Upper lobe of left lung (tissue), 6 donors: ENCODE results near the gene ASIP. TPM values are rescaled to one million over a fixed set of nuclear protein-coding genes. Genes with fewer than 3 reads are reported as not detected.

Source experiments
- ATAC-seq, 2 donors: fragments of 200-7000 bp; cut with Tn5 transposase; one replicate each; pipeline ENCODE4 v1.9.1; 2022; ENCODE audit warnings: mild to moderate bottlenecking in 2 of 2, moderate library complexity in 2 of 2; ENCODE audit not compliant: low FRiP score in 2 of 2
- DNase-seq, 2 donors: peaks; one replicate each; pipeline ENCODE4 v3.0.0-alpha.2; 2019 to 2020
- H3K27ac ChIP-seq, 4 donors: fragments of 200-600 bp; sonication (generic); one replicate each; pipeline ENCODE4 v1.5.1; 2016 to 2019
- H3K27me3 ChIP-seq, 4 donors: fragments of 200-600 bp; sonication (generic); one replicate each; pipeline ENCODE4 v1.5.1; 2017 to 2019
- H3K36me3 ChIP-seq, 4 donors: fragments of 200-600 bp; sonication (generic); one replicate each; pipeline ENCODE4 v1.5.1; 2016 to 2019
- H3K4me1 ChIP-seq, 4 donors: fragments of 200-600 bp; sonication (generic); one replicate each; pipeline ENCODE4 v1.5.1; 2018 to 2019
- H3K4me3 ChIP-seq, 4 donors: fragments of 200-600 bp; sonication (generic); one replicate each; pipeline ENCODE4 v1.5.1; 2017 to 2019; ENCODE audit warnings: mild to moderate bottlenecking in 2 of 4, moderate library complexity in 1 of 4
- H3K9me3 ChIP-seq, 4 donors: fragments of 200-600 bp; sonication (generic); one replicate each; pipeline ENCODE4 v1.5.1; 2018 to 2019
- EP300 ChIP-seq, 4 donors: sonication (generic); formaldehyde crosslinking; IDR thresholded peaks; one replicate each; pipeline ENCODE4 v1.5.1; 2017; ENCODE audit warnings: antibody characterized with exemption in 4 of 4, control low read depth in 2 of 4
- POLR2A ChIP-seq, 4 donors: fragments of 450-650 bp; IDR thresholded peaks; one replicate each; pipeline ENCODE4 v1.5.1; 2016 to 2017; ENCODE audit warnings: antibody characterized with exemption in 4 of 4, mild to moderate bottlenecking in 2 of 4
- POLR2AphosphoS5 ChIP-seq, 2 donors: sonication (generic); formaldehyde crosslinking; IDR thresholded peaks; one replicate each; pipeline ENCODE4 v1.5.1; 2017; ENCODE audit warnings: antibody characterized with exemption in 2 of 2
- WGBS, 2 donors: methylation state at CpG; one replicate each; pipeline ENCODE4 v1.1.5; 2017 to 2018; 5-methylcytosine and 5-hydroxymethylcytosine counted together
- total RNA-seq, 6 donors: library from RNA; depleted of rRNA in 4 of 6; stranded (reverse); fragments of >200 nt in 4 of 6; gene quantifications; one replicate each; pipeline versions ENCODE4 v1.1.0 to v1.2.1, GENCODE V29; 2016 to 2021
- TF ChIP-seq, protein P1 (sequence below), 6 experiments: fragments of 450-650 bp in 4 of 6; fragments of 200-600 bp in 2 of 6; sonication (generic) in 2 of 6; IDR thresholded peaks; one replicate each; pipeline ENCODE4 v1.5.1; 2016 to 2019; ENCODE audit warnings: antibody characterized with exemption in 6 of 6
- donor health status: DM: no; HTN: no; CAD: no; lungs with moderate emphysema.
- donor health status: DM: no; HTN: yes; CAD: no; lungs with severe emphysema.

Gene ASIP
- total RNA-seq, 6 donors from 2014 or later, result 0.47 to 0.54 TPM; not detected in 4

DNA sequence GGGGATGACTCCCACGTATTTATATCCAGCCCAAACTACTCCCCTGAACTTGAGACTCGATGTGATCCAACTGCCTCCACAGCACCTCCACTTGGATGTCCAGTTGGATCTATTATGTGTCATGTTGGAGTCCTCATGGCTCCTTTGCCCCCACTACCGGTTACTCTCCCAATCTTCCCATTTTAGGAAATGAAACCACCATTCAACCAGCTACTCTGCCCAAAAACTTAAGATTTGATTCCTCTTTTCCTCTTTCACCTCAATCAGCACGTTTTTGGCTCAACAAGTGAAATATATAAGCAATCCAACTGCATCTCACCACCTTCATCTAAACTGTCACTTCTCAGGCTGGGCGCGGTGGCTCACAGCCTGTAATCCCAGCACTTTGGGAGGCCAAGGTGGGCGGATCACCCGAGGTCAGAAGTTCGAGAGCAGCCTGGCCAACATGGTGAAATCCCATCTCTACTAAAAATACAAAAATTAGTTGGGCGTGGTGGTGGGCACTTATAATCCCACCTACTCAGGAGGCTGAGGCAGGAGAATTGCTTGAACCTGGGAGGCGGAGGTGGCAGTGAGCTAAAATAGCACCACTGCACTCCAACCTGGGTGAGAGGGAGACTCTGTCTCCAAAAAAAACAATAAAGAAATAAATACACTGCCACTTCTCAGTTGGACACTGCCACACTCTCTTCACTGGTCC, 58.5 kb downstream of the ASIP start:
- Histone ChIP-seq H3K9me3 (no peaks in the 10 kb centered on the region), H3K36me3 (peaks cover 0 to 2% (median 0%) of the 10 kb centered on the region in 4 donors), H3K27me3 (no peaks in the 10 kb centered on the region), H3K27ac (no peak overlapping the region), H3K4me1 (peaks cover 17 to 31% (median 26%) of the 10 kb centered on the region in 4 donors), H3K4me3 (no peak overlapping the region)
- ATAC-seq (no peak), DNase-seq (no peak)
- 80 to 84% methylated on average over 11 of the region's 11 CpGs for WGBS, 2 donors
- TF ChIP-seq, protein P1, sequence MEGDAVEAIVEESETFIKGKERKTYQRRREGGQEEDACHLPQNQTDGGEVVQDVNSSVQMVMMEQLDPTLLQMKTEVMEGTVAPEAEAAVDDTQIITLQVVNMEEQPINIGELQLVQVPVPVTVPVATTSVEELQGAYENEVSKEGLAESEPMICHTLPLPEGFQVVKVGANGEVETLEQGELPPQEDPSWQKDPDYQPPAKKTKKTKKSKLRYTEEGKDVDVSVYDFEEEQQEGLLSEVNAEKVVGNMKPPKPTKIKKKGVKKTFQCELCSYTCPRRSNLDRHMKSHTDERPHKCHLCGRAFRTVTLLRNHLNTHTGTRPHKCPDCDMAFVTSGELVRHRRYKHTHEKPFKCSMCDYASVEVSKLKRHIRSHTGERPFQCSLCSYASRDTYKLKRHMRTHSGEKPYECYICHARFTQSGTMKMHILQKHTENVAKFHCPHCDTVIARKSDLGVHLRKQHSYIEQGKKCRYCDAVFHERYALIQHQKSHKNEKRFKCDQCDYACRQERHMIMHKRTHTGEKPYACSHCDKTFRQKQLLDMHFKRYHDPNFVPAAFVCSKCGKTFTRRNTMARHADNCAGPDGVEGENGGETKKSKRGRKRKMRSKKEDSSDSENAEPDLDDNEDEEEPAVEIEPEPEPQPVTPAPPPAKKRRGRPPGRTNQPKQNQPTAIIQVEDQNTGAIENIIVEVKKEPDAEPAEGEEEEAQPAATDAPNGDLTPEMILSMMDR (IDR thresholded peaks at IDR 0.05), result no peak
- TF ChIP-seq EP300 (IDR thresholded peaks at IDR 0.05), result no peak
- TF ChIP-seq POLR2AphosphoS5 (IDR thresholded peaks at IDR 0.05), result no peak
- no peak for TF ChIP-seq POLR2A (IDR thresholded peaks at IDR 0.05)

DNA sequence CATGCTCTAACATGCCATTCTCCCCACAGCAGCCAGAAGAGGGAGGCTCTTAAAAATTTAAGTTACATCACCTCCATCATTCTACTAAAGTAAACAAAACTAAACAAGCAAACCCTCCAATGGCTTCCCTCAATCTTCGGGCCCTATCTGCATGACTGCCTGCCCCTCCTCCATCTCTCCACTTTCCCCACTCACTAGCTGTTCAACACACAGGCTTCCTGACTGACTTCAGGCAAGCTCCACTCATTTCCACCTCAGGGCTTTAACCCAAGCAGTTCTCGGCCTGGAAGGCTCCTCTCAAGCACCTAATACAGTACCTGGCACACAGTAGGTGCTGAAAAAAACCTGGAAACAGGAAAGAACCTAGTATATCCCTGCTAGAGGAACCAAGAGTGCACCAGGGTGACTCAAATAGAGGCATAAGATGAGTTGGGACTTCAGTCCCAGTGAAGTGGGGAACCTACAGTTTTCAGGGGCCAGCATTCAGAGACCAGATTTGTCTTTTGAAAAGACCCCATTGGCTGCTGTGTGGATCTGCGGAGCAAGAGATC, 59.1 kb downstream of the ASIP start:
- 77 to 89% methylated on average over 3 of the region's 3 CpGs for WGBS, 2 donors
- ATAC-seq, result no peak
- Histone ChIP-seq H3K27me3 (no peaks in the 10 kb centered on the region), H3K9me3 (no peaks in the 10 kb centered on the region), H3K4me1 (peaks cover 17 to 31% (median 26%) of the 10 kb centered on the region in 4 donors), H3K36me3 (no peaks in the 10 kb centered on the region), H3K27ac (no peak overlapping the region), H3K4me3 (no peak overlapping the region)
- DNase-seq, result peak in 1 of 2 donors; percentile 49
- no peak for TF ChIP-seq POLR2AphosphoS5 (IDR thresholded peaks at IDR 0.05)
- TF ChIP-seq, protein P1 (IDR thresholded peaks at IDR 0.05), result no peak
- no peak for TF ChIP-seq EP300 (IDR thresholded peaks at IDR 0.05)
- TF ChIP-seq POLR2A (IDR thresholded peaks at IDR 0.05), result no peak

DNA sequence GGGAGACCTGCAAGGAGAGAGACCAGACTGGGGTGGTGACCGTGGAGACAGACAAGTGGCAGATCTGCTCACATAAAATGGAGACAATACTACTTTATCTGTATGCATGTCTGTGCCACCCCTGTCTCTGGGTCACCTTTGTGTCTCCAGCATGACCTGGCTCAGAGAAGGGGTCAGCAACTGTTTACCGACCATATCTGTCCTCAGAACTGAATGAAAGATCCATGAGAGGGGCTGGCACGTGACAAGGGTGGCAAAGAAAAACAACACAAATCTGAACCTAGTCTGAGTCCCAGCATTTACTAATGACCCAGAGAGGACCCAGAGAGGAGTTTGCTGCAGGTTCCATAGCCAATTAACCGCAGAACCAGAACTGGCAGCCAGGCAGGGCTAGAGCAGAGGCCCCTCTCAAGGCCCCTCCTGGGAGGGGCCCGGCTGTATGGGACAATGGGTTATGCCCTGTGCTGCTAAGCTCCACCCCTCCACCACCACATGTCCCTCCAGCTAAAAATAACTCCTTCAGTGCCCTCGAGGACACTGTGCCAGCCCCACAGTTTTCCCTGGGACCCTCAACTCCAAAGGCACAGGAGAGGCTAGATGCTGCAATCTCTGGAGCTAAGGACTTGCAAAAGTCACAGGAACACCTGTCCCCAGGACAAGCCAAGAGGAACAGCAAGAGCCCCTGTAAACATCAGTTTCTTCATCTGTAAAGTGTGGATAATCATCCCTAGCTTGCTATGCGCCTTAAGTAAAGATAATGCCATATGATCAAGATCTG, 59.8 kb downstream of the ASIP start:
- no peak overlapping the region for H3K4me3 ChIP-seq
- 63 to 64% methylated on average over 7 of the region's 7 CpGs for WGBS, 2 donors
- no peaks in the 10 kb centered on the region for H3K36me3 ChIP-seq
- H3K27me3 ChIP-seq, result no peaks in the 10 kb centered on the region
- ATAC-seq, result no peak
- DNase-seq, result no peak
- no peak overlapping the region for H3K27ac ChIP-seq
- no peak for TF ChIP-seq POLR2AphosphoS5 (IDR thresholded peaks at IDR 0.05)
- TF ChIP-seq EP300 (IDR thresholded peaks at IDR 0.05), result no peak
- TF ChIP-seq, protein P1 (IDR thresholded peaks at IDR 0.05), result no peak
- no peak for TF ChIP-seq POLR2A (IDR thresholded peaks at IDR 0.05)
- H3K4me1 ChIP-seq, result peaks cover 17 to 31% (median 26%) of the 10 kb centered on the region in 4 donors
- H3K9me3 ChIP-seq, result no peaks in the 10 kb centered on the region

DNA sequence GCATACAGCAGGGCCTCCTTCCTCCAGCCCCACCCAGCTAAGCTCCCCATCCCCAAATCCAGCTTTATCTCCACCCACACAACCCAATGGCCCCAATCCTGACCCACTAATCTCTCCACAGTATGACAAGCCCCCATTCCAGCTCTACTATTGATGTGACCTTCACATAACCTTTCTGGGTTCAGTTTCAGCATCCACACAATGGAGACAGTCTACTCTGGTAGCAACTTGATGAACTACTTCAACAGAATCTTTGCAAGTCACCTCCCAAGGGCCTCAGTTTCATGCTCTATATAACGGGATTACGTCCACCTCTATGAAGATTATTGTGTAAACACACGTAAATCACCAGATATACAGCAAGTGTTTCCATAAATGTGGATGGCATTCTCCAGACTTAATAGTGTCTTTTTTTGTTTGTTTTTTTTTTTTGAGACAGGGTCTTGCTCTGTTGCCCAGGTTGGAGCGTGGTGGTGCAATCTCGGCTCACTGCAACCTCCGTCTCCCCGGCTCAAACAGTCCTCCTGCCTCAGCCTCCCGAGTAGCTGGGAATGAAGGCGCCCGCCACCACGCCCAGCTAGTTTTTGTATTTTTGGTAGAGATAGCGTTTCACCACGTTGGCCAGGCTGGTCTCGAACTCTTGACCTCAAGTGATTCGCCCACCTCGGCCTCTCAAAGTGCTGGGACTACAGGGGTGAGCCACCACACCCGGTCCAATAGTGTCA, 60.5 kb downstream of the ASIP start:
- no peak for DNase-seq
- Histone ChIP-seq H3K27me3 (no peaks in the 10 kb centered on the region), H3K4me1 (peaks cover 17 to 31% (median 26%) of the 10 kb centered on the region in 4 donors), H3K36me3 (no peaks in the 10 kb centered on the region), H3K4me3 (peak overlapping the region in 3 of 4 donors; percentile 57 to 84 (median 78)), H3K9me3 (no peaks in the 10 kb centered on the region), H3K27ac (peak overlapping the region in 1 of 4 donors; percentile 89)
- WGBS, 2 donors, result 86 to 89% methylated on average over 17 of the region's 17 CpGs
- TF ChIP-seq, protein P1 (IDR thresholded peaks at IDR 0.05), result no peak
- TF ChIP-seq POLR2A (IDR thresholded peaks at IDR 0.05), result no peak
- no peak for TF ChIP-seq EP300 (IDR thresholded peaks at IDR 0.05)
- no peak for TF ChIP-seq POLR2AphosphoS5 (IDR thresholded peaks at IDR 0.05)
- ATAC-seq, result no peak
